ENCODE results near the gene TTLL4.

DNA sequence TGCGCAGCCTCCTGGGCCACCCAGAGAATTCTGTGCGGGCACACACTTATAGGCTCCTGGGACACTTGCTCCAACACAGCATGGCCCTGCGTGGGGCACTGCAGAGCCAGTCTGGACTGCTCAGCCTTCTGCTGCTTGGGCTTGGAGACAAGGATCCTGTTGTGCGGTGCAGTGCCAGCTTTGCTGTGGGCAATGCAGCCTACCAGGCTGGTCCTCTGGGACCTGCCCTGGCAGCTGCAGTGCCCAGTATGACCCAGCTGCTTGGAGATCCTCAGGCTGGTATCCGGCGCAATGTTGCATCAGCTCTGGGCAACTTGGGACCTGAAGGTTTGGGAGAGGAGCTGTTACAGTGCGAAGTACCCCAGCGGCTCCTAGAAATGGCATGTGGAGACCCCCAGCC is 11.8 kb upstream of the TTLL4 start:
- TF ChIP-seq POLR2AphosphoS5 (IDR thresholded peaks at IDR 0.05) (no peak), POLR2A (IDR thresholded peaks at IDR 0.05) (no peak)
- TF ChIP-seq, protein P1, sequence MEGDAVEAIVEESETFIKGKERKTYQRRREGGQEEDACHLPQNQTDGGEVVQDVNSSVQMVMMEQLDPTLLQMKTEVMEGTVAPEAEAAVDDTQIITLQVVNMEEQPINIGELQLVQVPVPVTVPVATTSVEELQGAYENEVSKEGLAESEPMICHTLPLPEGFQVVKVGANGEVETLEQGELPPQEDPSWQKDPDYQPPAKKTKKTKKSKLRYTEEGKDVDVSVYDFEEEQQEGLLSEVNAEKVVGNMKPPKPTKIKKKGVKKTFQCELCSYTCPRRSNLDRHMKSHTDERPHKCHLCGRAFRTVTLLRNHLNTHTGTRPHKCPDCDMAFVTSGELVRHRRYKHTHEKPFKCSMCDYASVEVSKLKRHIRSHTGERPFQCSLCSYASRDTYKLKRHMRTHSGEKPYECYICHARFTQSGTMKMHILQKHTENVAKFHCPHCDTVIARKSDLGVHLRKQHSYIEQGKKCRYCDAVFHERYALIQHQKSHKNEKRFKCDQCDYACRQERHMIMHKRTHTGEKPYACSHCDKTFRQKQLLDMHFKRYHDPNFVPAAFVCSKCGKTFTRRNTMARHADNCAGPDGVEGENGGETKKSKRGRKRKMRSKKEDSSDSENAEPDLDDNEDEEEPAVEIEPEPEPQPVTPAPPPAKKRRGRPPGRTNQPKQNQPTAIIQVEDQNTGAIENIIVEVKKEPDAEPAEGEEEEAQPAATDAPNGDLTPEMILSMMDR (IDR thresholded peaks at IDR 0.05) = no peak

Data from suprapubic skin (tissue), 4 donors.